HG03196 (cell line): Measurements from ENCODE around the gene DACT2.
"Not testable (repeated sequence)": the region's sequence is repeated elsewhere in the genome, so short reads cannot be mapped to it uniquely, and the experiment has no call there.

Experiments used
- ATAC-seq: cut with Tn5 transposase; IDR thresholded peaks from one replicate; pipeline ENCODE4 v1.9.1; 2021; ENCODE audit not compliant: unreplicated experiment

Gene DACT2, protein sequence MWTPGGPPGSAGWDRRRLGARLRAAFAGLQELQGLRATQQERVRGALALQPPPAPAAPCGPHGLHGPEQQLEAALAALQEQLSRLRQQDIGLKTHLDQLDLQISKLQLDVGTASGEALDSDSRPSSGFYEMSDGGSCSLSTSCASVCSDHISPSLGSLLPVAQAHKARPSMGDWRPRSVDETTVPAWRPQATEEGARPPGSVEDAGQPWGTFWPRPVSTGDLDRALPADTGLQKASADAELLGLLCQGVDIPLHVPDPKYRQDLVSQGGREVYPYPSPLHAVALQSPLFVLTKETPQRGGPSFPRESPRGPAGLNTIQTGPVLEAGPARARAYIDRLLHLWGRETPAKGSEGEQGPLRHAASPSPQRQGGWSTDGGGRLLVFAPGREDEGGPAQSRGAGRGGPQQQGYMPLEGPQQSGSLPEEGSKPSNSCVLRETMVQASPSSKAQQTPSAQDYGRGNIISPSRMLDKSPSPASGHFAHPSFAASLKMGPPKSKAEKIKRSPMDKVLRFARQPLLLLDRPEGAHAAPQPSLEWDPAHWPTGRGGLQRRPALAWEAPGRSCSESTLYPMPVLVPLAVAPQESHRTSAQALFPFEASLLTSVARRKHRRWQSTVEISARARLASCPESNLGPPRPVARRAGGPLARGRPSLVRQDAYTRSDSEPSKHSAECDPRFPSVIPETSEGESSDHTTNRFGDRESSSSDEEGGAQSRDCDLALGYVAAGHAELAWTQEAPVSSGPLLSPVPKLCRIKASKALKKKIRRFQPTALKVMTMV

DNA sequence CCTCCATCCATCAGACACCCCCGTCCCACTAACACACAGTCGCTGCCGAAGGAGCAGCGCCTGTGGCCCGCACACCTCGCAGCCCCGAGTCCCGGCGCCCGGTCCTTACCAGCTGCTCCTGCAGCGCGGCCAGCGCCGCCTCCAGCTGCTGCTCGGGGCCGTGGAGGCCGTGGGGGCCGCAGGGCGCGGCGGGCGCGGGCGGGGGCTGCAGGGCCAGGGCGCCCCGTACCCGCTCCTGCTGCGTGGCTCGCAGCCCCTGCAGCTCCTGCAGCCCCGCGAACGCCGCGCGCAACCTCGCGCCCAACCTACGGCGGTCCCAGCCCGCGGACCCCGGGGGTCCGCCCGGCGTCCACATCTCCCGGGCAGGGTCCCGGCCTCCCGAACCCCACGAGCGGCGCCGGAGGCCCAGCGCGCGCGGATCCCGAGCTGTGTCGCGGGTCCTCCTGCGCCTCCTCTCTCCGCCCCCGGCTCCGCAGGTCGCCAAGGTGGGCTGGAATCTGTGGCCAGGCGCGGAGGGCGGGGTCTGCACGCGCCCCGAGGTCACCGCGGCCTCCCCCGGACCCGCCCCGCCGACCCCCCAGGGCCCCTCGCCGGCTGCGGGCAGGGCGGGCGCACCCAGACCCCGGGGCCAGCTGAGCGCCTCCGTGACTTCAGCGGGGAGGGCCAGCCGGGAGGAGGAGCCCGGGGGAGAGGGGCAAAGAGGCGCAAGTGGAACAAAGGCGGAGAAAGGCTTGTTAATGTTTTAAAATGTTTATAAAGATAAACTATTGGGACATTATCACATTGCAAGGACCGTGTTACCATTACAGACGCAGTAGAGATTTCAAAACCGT lies at the start of gene DACT2:
Gene DACT2, minus strand, starts transcription at position 499 of the 833 bp plus-strand sequence. Its CDS starts 144 bp downstream, at position 355.
- ATAC-seq = no peak

DNA sequence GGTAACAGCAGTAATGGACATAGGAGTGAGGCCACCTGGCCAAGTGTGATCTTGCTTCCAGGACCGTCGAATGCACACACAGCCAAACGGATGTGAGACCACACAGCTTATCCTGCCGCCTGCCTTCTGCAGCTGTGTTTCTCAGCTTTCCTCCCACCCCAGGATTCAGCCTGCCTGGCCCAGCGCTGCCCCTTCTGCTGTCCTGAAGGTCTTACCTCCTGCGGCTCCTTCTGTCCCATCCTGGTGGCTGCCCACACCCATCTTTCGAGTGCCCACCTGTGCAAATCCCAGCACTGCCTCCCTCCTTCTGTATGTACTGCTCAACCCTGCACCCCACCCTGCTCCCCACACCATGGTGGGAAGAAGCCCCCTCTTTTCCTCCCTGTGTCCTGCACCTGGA lies 49.4 kb upstream of the DACT2 start:
- no peak for ATAC-seq

DNA sequence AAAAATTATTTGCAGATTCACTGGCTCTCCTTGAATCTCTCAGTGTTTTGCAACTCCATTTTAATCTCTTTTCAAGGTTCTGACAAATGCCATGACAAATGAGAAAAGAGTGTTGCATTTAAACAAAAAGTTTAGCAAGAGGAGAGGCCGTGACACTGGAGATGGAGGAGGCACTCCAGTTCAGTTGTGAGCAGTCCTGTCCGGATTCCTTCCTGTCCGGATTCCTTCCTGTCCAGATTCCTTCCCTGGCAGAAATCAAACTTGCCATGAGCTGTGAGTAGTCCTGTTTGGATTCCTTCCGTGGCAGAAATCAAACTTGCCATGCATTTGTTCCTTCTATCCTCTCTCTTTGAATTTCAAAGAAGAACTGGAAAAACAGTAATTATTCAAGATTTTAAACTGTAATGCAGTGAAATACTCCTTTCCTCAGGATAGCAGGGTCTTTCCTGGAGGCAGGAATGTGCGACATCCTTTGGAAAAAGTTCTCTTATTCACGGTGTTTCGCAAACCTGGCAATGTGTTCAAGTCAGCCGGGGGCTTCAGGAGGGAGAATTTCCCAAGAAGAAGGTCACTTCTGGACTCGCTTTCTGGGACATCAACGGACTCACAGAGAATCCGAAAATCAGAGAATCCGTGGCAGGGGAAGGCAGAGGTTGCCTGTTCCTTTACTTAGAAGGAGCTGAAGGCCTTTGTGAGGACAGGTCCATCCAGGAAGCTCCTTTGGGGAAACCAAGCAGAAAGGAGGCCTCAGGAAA lies 48.7 kb upstream of the DACT2 start:
- no peak for ATAC-seq

DNA sequence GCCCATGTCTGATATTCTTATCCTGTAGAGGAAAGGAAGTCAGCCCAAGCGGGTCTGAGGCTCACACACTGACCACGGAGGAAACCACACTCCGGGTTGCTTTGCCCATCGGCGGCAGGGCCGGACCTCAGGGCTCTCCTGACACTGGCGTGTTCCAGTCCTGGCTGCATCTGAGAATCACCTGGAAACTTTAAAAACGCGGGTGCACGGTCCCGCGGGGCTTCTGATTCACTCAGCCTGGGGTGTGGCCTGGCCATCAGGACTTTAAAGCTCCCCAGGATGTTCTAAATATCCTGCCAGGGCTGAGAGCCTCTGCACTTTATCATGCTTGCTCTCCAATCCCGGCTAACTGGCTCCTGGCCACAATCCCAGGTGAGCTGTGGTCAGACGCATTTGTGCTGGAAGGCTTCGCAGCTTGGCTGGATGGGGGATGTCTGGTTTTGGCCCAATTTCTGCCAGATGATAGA lies 47.7 kb upstream of the DACT2 start:
- no peak for ATAC-seq

DNA sequence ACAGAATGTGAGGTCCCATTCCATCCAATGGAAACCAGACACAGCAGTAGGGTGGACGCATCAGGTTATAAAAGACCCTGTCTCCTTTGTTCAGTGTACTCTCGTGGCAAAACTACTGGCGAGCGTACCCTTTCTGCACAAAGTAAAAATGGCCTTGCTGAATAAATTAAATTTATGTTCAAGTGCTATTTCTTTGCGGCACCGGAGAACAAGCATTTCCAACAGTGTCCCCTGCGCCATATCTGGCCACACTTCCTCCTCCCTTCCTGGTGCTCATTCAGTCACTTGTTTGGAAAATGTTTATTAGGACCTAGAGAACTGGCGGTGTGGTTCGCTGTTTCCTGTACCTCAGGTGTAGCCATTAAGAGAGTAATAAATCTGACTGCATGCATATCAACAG lies 46.9 kb upstream of the DACT2 start:
- ATAC-seq = no peak

DNA sequence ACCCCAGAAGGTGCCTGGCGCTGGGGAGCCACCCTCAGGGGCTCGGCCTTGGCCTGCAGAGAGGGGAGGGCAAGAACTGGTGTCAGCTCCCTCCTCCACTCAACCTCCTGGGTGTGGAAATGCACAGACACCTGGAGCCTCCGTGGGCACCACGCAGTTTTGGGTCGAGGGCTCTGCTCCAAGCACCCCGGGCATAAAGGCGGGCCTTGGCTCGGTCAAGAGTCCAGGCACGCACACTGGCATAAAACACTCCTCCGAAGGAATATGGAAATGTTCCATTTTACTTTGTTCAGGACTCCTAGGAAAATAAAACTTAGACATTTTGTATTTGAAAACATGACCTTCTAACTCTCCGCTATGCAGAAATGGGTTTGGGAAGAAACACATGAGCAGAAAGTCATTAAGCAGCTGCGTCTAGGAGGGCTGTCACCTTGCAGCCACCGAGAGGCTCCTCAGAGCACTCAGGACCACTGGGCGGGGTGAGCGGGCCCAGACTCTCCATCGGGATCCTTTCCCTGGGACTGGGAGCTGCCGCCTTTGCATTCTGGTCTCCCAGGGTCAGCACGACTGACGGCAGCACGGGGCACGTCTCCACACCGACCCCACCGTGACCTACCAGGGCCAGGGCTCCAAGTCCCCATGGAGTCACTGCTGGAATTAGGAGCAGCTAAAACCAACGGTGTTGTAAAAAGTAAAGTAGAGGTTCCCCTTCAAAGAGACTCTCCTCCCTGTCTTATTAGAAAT lies 46.0 kb upstream of the DACT2 start:
- no peak for ATAC-seq

DNA sequence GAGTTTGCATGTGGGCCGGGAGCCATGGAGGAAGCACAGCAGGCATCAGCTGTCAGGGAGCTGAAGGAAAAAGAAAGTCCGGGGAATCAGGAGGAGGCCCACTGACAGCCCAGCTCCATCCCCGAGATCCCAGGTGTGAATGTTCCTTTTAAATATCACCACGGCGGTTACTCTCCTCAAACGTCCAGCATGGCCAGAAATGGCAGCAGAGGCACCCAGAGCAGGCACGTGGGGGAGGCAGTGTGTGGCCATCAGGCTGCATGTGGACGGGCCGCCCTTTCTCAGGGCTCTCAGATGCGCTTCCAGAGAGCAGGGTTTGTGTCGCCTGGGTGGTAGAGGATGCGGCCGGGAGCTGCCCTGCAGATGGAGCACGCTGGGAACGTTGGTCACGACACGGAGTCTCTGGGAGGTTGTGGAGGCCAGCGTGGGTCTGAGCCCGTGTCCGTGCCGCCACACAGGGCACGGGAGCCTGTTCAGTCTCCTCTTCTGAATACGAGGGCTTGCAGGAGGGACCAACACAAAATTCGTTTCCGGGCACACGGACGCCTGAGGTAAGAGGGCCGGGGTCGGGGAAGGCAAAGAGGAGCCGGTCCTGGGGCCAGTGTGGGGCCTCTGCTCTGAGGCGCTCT lies 45.3 kb upstream of the DACT2 start:
- no peak for ATAC-seq

DNA sequence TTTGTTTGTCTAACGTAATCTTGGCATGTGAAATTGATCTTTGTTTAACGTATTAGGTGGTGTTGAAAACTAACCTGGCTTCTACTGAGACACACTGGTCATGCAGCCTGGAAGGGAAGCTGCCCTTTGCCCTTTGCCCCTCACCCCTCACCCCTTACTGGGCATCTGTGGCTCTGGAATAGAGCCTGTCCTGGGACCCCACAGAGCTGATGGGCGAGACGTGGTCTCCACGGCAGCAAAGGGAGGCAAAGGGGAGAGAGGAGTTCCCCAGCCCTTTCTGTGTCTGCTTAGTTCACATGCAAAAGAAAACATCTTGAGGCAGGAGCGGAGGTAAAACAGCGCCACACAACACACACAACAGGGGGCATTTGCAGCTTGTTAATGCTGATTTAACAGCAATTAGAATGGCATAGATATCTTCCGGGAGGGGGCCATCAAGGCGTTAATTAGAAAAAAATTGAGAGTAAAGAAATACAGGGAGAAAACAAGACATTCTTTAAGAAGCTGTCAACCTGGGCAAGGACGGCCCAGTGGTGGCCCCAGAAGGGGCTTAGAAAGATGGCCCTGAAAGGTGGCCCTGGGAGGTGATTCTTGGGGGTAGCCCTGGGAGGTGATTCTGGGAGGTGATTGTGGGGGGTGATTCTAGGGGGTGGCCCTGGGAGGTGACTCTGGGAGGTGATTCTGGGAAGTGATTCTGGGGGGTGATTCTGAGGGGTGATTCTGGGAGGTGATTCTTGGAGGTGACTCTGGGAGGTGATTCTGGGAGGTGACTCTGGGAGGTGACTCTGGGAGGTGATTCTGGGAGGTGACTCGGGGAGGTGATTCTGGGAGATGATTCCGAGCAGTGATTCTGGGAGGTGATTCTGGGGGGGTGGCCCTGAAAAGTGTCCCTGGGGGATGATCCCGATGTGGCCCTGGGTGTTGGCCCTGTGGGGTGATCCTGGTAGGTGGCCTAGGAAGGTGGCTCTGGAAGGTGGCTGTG lies 44.5 kb upstream of the DACT2 start:
- ATAC-seq = no peak

DNA sequence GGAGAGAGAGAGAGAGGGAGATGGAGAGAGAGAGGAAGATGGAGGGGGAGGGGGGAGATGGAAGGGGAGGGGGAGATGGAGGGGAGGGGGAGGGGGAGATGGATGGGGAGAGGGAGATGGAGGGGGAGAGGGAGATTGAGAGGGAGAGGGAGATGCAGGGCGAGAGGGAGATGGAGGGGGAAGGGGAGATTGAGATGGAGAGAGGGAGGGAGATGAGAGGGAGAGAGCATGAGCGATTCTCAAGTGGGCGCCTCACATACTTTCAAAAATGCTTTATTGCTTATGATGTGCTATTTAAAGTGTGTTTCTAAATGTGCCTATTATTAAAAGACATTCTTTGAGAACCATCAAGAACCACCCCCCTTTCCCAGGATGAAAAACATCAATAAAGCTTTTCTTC lies 43.7 kb upstream of the DACT2 start:
- no peak for ATAC-seq

DNA sequence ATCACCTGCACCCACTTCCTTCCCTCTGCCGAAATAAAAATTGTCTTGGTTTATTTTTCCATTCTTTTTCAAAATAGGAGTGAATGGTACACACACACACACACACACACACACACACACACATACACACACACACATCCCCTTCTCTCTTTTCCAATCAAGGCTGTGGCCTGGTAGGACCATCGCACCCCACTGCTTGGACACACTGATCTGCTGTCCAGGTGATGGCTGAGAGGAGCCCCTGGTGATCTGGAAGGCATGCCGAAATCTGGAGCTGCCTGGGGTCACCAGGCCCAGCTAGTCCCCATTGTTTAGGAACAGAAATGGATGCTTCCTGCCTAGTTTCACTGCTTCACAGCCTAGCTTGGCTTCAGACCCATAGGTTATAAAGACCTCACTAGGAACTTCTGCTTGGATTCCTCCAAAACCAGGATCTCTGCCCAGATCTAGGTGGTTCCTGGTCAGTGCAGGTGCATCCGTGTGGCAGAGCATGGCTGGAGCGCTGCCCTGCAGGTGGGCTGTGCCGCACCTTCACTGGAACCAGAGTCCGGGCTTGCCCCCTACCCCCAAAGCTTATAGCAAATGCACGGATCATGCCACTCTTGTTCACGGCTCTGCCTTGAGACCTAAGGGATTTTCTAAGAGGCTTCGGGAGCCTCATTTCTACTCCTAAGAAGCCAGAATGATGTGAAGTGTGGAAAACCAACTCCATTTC lies 42.9 kb upstream of the DACT2 start:
- ATAC-seq = no peak

DNA sequence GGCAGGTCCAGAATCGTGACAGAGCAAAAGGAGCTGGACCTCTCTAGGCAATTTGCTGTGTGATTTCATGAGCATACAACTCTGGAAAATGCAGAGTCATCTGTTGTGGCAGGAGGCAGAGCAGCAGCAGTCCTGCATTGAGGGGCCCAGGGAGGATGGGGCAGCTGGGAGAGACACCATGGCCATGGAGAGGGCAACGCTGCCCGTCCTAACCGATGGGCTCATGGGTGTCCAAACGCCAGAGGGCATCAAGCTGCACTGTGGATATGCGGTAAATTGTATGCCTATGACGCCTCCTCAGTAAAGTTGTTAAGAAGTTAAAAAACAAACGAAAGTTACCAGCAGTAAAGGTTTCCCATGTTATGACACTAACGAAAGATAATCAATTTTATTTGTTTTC lies 42.2 kb upstream of the DACT2 start:
- ATAC-seq = no peak

DNA sequence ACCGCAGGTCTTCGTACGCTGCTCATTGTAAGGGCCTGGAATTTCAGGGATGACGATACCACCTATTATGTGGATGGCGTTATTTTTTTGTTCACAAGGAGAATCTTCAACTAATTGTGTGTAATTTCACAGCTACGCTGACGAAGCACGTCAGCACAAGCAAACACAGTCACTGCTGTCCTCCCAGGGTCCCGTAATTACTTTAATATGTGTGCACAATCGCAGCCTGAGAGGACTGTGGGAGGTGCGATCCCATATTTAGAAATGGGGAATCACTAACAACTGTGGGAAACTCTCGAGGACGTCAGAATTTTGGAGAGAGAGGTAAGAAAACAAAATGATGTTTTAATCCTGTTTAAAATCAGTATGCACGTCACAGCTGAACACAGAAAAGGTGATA lies 40.2 kb upstream of the DACT2 start:
- ATAC-seq = no peak

DNA sequence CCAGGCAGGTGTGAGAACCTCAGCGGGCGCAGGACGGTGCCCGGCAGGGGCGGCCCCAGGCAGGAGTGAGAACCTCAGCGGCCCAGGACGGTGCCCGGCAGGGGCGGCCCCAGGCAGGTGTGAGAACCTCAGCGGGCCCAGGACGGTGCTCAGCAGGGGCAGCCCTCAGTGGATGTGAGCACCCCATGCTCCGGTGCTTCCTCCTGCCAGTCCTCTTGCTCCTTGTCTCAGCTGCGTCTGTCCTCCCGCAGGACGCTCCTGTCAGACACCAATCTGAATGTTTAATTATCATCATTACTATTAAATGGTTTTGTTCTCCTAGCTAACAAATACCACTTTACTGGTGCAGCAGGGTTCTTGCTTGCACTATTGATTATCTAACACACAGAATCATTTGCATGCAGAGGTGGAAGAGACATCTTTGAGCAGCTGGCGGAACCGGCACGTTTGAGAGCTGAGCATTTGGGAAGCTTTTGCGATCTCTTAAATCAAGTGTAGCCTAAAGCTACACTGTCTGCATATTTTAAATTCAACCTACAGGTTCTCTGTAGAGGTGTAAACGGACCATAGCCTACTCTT lies 39.4 kb upstream of the DACT2 start:
- no peak for ATAC-seq

DNA sequence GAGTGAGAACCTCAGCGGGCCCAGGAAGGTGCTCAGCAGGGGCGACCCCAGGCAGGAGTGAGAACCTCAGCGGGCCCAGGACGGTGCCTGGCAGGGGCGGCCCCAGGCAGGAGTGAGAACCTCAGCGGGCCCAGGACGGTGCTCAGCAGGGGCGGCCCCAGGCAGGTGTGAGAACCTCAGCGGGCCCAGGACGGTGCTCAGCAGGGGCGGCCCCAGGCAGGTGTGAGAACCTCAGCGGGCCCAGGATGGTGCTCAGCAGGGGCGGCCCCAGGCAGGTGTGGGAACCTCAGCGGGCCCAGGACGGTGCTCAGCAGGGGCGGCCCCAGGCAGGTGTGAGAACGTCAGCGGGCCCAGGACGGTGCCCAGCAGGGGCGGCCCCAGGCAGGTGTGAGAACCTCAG lies 37.3 kb upstream of the DACT2 start:
- not testable (repeated sequence) for ATAC-seq

DNA sequence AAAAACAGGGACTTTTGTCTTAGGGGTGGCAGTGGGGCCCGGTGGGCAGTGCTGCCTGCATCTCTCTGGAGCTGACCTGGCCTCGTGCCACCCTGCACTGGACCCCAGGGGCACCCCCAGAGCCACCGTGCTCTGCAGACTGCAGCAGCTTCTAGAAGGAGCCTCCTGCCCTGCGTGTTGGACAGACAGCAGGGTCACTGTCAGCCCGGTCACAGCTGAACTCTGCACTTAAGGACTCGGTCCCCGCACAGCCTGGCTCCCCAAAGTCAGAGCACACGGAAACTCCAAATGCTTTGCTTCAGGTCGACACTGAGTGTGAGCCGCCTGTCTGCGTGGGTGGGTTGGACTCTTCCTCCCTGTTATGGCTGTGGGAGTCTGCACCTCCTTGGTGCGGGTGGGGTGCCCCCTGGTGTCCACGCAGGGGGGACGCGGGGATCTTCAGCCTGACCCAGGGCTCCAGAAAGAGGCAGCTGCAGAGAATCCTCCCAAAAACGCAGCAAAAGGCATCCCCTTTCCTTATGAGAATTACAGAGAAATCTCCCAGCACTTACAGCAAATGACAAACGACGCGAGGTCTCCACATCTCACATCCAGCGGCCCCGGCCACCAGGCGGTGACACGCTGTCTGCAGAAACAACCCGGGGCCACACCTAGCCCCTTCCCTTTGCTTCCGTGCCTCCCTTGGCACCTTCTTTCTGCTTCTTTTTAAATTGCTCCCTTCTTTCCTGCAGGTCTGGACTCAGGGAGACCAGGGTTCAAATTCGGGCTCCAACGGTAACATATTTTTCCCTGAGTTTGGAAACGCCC lies 36.3 kb upstream of the DACT2 start:
- ATAC-seq = no peak

DNA sequence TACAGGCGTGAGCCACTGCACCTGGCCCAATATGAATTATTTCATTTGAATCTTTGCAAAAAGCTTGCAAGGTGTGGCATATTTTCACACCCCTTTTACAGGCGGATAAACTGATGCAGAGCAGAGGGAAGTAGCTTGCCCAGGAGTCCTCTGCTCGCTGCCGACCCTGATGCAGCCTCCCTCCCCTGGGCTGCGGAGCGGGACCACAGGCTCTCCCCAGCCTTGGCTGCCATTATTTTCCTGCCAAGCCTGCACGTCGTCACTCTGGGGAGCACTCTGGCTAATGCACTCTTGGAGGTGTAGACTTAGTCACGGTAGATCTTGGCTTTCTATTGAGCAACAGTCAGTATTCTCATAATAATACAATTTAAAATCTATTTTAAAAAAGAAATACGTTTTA lies 34.8 kb upstream of the DACT2 start:
- ATAC-seq = no peak
